SKM-1 (cell line): ENCODE data around the gene SAMSN1.
"Not testable (repeated sequence)": the region's sequence is repeated elsewhere in the genome, so short reads cannot be mapped to it uniquely, and the experiment has no call there.

Experiments used
- DNase-seq: peaks from one replicate; lab custom pipeline; 2025; ENCODE audit not compliant: unreplicated experiment; lab: John Stamatoyannopoulos, UW

The SAMSN1 gene

DNA sequence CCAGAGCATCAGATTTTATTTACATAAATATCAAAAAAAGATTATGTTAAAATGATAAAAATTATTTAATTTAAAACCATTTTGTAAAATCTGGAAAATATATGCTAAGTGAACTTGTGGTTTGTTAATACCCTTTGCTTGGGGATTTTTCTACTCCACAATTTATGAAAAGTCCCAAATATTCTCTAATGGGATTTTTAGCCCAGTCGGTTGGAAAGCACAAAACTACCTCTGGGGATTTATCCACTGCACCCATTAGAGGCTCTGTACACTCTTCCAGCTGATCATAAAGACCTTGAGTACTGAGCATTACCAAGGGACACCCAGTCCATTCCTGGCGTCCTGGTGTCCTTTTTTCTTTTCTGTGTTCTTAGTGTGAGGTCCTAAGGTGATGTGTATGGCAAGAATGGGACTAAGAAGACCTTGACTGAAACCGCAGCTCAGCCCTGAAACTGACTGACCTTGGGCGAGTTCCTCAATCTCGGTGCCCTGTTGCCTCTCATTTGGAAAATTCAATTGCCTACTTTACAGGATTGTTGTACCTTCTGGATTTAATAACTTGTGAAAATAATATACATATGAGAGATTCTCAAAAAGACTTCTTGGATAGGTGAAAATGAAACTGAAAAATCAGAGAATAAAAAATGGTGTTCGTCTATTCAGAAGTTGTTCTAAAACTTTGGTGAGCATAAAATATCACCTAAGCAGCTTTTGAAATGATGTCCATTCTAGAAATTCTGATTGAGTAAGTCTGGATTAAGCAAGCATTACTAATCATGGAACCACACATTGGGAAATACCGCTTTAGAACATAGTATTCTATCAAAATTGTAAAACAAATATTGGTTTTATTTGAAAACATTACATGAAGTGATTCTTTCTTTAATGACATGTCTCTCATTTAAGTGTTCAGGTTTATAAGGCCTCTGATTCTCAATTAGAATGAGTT, 21.5 kb upstream of the SAMSN1 start:
- peak; percentile 38 for DNase-seq

DNA sequence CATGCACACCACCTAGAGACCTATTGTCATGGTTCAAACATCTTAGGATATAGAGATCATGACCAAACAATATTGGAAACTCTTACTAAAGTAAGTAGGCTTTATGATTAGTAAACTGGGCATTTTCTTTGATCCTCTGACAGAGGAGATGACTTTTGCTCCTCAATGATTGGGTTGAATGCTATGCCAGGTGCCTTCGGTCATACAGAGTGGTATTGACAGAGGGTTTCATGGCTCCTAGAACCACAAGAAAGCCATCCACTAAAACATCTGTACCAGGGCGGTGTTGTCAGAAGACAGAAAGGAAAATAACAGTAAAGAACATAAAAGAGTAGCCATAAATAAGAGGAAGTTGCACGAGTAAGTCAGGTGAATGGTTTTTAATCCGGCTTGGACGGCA, 20.8 kb upstream of the SAMSN1 start:
- no peak for DNase-seq

DNA sequence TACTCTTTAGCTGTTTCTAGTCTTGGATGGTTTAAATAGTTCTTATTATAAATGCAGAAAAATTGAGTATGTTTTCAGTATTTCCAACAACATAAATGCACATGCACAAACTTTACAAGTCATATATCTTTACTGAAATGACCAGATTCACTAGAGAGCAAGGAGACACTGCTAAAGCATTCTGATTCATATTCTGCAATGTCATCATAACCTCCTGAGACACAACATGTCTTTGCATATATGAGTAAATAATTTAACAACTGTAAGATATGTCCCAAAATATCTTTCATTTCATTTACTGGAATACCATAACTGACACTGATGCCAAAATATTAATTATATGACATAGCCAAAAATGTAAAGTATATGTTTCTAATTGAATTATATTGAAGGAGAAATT, 16.8 kb upstream of the SAMSN1 start:
- no peak for DNase-seq

DNA sequence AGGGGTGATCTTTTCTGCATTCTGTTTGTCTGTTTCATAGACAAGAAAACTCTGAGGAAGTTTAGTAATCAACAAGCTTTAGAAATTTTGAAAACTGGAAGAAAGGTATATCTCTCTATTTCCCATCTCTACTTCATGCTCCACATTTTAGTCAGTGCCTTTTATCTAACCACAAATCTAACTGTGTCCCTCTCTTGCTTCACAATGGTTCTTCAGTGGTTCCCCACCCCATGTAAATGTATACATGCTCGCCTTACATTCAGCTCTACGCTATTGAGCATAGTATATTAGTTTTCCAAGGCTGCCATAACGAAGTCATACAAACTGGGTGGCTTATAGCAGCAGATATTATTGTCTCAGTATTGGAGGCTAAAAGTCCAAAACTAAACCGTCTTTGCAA, 14.4 kb upstream of the SAMSN1 start:
- no peak for DNase-seq

DNA sequence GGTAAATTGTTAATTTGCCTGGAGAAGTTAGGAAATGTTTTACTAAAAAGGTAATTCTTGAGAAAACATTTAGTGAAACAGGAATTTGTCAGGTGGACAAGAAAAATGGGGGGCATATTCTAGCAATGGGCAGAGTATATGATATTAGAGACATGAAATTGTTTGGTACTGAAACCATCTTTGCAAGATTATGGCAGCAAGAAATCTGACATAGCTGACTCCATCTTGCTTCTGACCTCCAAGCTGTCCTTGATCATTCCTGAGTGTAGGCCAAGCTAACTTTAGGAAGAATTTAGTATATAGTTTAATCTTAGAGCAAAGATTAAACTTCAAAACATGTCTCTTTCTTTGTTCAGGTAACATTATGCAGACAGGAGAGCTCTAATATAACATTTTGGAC, 14.0 kb upstream of the SAMSN1 start:
- DNase-seq: no peak

DNA sequence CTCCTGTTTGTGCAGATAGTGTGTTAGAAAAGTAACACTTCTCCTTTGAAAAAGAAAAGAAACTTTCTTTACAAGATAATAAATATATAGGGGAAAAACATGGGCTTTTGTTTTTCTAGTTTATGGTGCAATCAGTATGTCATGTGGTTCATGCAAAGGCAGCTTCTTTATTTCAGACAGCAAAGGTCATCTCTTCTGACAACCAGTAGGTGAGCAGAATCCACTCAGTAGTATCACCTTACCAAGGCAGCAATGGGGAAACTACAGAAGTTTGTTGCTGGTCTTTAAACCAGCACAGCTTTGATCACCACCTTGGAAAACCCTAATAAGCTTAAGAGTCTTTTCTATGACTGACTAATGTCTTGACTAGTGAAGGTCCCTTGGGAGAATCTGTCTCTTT, 13.0 kb upstream of the SAMSN1 start:
- DNase-seq: no peak

DNA sequence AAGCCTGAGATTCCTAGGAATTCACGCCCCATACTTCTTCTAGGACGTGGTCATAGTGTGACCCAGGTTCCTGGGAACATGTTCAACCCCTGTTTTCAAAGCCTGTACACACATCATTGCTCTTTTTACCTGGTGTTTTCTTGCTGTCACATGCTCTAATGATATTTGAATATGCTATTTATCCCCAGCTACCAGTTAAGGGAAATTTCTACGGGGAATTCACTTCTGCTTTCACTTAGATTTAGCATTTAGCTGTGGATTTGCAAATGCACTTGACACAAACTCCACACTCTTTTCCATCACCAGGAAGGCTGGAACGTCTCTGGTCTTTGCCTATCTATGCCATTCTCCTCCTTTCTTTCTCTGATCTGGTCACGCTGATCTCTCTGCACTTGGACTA, 11.3 kb upstream of the SAMSN1 start:
- no peak for DNase-seq

DNA sequence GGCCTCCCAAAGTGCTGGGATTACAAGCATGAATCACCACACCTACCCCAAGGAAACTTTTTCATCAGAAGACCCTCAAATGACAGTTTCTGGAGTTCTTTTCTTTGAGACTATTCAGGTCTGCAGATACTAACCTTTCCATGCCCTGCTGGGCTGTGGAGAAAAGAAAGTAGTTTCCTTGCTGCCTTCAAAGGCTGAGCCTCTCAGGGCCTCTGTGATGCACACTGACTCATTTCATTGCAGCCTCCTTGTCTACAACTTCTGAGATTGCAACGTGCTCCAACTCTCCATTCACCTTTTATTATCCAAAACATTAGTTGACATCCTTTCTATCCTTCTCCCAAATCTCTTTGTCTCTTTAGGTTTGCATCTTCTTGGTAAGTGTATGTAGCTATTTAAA, 8.8 kb upstream of the SAMSN1 start:
- DNase-seq: no peak

DNA sequence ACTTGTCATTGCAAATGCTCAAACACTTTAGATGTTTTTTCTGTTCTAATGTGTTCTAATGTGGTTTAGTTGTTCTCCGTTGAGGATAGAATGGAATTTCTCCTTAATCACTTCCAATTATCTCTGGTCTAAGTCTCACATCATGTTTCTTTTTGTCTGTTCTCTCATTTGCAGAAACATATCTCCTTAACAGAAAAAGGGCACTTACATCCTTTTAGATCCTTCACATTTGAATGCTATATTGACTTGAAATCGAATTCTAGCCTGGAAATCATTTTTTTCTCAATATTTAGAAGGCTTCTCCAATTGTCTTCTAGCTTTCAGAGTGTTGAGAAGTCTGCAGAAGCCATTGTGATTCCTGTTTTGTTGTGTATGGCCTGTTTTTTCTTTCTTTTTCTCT, 7.3 kb upstream of the SAMSN1 start:
- no peak for DNase-seq

DNA sequence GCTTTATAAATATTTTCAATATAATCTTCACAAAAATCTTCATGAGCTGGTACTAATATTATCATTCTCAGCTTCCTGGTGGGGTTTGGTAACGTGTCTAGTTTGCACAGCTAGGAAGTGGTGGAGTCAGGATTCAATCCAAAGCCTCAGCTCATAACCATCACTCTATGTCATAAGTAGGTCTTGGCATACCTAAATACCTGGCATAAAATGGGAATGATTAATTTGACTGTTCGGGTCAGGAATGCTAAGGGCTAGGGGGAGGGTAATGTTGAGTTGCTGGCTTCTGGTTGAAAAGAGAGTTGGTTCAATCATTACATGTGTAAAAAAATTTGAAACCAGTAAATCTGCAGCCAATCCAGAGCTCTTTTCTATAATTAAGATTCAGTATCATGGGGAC, 5.6 kb upstream of the SAMSN1 start:
- no peak for DNase-seq

DNA sequence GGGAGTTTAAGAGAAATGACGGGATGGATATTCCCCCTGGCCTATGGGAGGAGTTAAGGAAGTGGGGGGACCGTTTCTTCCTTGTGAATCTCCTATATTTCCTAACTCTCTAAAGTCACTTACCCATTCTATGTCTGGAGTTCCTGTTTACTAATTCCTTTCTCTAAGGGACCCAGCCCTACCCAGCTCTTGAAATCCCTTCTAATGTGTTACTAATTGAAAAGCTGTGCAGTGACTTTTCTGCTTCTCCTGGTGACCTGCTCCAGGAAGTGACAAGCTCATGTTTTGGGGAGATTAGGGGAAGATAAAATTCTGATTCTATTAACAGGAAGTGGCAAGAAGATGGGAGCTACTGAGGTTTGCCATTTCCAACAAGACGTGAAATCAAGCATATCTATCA, 4.0 kb upstream of the SAMSN1 start:
- peak; percentile 49 for DNase-seq

DNA sequence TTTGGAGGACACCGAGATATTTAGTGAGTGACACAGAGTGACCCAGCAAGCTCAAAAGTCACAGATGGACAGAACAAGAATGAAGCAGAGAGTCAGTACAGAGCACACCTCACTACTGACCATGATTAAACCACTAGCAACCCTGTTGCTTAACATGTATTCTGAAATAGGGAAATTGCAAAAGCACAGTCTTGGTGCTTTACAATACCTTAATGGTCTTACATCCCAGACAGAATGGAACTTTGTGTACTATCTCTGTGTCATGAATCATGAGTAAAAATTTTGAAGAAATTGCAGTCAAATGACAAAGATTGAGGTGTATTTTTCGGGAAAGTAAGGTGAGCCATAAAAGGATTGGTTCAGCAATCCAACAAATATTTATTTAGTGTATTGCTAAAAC, 2.7 kb upstream of the SAMSN1 start:
- peak; percentile 52 for DNase-seq

DNA sequence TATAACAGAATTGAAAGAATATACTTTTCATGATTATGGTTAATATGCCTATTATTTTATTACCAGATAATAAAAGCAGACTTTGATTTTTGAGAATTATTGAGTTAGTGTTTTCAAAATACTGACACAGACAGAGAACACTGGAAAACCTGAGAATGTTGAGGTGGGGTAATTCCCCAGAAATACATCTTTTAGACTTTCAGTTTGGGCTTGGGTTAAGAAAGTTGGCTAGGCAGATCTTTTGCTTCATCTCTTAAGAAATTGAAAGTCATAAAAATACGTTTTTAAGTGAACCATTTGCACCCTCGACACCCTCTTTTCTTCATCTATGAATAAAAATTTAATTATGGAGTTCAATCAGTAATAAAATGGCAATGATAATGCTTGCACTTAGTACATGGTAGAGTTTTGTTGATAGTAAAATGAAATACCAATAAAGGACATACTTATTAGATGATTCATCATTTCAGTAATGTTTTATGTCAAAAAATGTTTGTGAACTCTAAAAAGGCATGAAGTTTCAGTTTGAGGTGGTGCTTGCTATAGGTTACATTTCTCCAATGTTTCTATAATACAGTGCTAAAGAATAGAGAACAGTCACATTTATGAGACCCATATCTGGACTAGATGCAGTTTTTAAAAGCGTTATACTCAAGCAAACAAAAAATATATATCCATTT, 1.9 kb upstream of the SAMSN1 start:
- DNase-seq: no peak

DNA sequence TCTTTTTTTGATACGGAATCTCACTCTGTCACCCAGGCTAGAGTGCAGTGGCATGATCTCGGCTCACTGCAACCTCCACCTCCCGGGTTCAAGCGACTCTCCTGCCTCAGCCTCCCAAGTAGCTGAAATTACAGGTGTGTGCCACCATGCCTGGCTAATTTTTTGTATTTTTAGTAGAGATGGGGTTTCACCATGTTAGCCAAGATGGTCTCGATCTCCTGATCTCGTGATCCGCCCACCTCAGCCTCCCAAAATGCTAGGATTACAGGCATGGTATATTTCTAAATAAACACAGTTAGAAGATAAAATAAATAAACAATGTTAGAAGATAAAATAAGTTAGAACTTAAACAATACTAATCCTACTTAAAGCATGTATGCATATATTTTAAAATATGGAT, 604 bp upstream of the SAMSN1 start:
- not testable (repeated sequence) for DNase-seq

DNA sequence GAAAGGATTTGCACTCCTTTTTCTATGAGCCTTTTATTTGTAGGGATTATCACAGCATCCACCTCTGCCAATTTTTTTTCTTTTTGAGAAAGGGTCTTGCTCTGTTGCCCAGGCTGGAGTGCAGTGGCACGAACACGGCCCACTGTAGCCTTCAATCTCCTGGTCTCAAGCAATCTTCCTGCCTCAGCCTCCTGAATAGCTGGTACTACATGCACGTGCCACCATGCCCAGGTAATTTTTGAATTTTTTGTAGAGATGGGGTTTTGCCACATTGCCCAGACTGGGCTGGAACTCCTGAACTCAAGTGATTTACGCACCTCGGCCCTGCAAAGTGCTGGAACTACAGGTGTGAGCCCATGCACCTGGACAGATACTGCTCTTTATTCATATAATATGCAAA, 2.1 kb downstream of the SAMSN1 start:
- no peak for DNase-seq

DNA sequence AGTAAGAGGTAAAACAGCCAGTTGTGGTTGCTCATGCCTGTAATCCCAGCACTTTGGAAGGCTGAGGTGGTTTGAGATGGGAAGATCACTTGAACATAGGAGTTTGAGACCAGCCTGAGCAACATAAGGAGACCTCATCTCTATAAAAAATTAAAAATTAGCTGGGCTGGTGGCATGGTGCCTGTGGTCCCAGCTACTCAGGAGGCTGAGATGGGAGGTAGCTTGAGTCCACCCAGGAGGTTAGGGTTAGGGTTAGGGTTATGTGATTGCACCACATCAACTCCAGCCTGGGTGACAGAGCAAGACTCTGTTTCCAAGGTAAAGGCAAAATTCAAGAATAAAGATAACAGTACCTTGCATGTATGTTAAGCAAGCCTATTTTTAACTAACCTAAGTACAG, 3.5 kb downstream of the SAMSN1 start:
- no peak for DNase-seq

DNA sequence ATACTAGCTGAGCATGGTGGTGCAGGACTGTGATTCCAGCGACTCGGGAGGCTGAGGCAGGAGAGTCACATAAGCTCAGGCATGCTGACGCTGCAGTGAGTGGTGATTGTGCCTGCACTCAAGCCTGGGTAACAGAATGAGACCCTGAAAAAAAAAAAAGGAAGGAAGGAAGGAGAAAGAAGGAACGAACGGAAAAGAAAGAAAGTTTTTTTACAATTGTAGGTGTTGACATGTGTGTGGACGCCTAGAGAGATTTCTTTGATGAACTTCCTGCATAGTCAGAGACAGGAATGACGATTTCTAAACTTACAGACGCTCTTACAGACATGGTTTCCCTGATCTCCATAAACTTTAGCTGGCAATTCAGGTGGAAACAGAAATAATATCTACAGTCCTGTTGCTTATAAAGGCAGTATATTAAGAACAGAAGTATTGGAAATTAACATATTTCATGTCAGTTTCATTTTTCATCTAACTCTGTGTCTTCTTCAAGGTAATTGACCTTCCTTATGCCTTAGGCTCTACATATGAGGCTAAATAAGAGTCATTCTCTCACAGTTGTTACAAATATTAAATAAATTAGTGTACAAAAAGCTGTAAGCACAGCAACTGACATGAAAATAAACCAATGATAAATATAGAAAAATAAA, 4.1 kb downstream of the SAMSN1 start:
- no peak for DNase-seq

DNA sequence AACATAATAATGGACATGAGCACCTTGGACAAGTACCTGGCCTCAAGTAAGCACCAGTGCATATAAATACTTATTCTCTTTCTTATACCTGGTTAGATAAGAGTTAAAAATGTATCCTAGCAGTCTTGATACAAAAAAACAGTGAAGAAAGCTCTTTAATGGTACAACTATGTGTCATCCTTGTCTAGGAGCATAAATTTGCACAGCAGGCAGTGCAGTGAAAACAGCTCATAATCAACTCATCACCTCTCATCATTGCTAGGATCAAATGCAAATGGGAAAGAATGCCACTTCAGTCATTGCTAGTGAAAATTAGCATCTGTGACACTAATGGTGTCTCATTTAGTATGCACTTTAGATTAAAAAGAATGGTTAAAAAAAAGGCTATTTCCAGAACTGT, 7.6 kb downstream of the SAMSN1 start:
- no peak for DNase-seq

DNA sequence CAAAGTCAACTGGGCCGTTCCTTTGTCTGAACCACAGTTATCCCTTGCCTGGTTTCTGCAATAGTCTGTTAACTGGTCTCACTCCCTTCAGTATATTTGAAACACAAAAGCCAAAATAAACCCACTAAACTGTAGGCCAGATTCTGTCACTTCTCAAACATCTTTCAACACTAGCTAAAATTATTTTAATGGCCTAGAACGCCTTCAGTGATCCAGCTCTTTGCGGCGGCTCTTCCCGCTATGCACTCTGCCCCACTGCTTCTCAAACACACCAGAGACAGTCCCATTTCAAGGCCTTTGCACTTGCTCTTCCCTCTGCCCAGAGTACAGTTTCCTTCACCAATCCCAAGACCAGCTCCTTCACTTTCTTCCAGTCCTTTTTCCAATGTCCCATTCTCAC, 9.2 kb downstream of the SAMSN1 start:
- no peak for DNase-seq

DNA sequence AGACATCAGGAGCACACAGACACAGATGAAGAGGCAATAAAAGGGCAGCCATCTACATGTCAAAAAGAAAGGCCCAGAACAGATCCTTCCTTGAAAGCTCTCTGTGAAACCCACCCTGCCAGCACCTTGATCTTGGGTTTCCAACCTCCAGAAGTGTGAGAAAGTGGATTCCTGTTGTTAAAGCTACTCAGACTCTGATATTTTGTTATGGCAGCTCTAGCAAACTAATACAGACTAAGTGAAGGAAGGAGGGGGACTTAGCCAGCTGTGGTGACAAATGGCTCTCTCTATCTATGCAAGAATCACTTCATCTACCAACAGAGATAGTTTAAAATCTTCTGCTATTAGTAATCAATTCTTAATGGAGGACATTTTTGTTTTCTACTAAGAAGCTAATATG, 10.4 kb downstream of the SAMSN1 start:
- DNase-seq: no peak

DNA sequence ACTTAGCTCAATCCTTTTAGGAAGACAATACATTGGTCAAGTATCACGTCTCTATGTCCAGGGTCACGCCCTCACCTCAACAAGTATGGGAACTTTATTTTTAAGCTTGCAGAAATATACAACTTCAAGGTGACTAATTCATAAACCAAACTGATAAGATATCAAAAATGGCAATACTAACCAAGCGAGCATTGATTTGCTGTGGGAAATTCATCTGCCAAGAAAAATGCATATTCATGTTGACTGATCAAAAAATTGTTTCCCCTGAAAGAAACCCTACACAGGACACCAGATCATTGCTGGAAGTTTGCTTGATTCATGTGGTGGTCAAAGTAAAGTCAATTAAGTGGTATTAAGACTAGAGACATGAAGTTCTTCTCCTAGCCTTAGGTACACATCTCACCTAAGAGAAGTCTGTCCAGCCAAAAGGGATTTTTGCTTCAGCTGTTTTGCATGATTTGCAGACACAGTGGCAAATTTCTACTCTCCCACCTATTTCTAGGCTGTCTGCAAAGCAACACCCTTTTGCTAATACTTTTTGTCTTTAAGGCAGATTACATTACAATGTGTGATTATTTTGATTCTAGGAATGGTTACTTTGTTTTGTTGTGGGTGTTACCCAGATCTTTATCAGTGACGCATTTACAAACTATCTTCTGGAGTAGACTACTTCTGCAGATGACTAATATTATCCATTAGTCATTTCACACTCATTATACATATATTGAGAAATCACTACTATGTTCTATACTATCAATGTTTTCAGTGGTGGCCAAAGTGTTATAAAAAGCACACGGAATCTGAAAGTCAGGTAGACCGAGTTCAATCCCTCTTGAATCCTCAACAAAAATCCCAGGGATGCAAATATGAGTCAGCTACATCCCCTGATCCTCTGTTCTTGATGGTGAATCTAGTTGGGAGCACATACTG, 12.4 kb downstream of the SAMSN1 start:
- DNase-seq: no peak
